Ovary (tissue), 9 donors: Measurements from ENCODE around the gene DNER. TPM values are rescaled to one million over a fixed set of nuclear protein-coding genes. Genes with fewer than 3 reads are reported as not detected.

Experiments used
- DNase-seq, 5 donors: peaks; one replicate each; pipeline ENCODE4 v3.0.0-alpha.2; 2019 to 2020
- H3K27ac ChIP-seq, 2 donors: fragments of 200-600 bp; one replicate each; pipeline versions ENCODE4 v1.5.1 to v1.8.0; 2019 to 2022
- H3K27me3 ChIP-seq: fragments of 200-600 bp; one replicate; pipeline ENCODE4 v1.8.0; 2022
- H3K36me3 ChIP-seq: fragments of 200-600 bp; sonication (generic); one replicate; pipeline ENCODE4 v1.5.1; 2019
- H3K4me1 ChIP-seq: one replicate; pipeline ENCODE4 v1.8.1; 2013; ENCODE audit warnings: mild to moderate bottlenecking, moderate library complexity; ENCODE audit not compliant: insufficient read depth
- H3K4me3 ChIP-seq: fragments of 200-600 bp; sonication (generic); one replicate; pipeline ENCODE4 v1.5.1; 2017
- H3K9me3 ChIP-seq, 2 donors: fragments of 200-600 bp in 1 of 2; sonication (generic) in 1 of 2; one replicate each; pipeline versions ENCODE4 v1.5.1 to v1.8.1; 2013 to 2019; ENCODE audit warnings: mild to moderate bottlenecking in 1 of 2, moderate library complexity in 1 of 2
- EP300 ChIP-seq: sonication (generic); formaldehyde crosslinking; IDR thresholded peaks from one replicate; pipeline ENCODE4 v1.6.1; 2017; ENCODE audit warnings: antibody characterized with exemption
- POLR2A ChIP-seq: fragments of 450-650 bp; IDR thresholded peaks from one replicate; pipeline ENCODE4 v1.6.1; 2017; ENCODE audit warnings: antibody characterized with exemption, mild to moderate bottlenecking, moderate library complexity
- WGBS, 3 donors: extraction: QIAGEN DNeasy Blood & Tissue Kit in 1 of 3; methylation state at CpG; one replicate each; pipeline versions ENCODE4 v1.1.5 to v1.1.7; 2013 to 2017; 5-methylcytosine and 5-hydroxymethylcytosine counted together
- intact Hi-C, 4 donors: fragments of 100-400 bp; cut with DNase I; formaldehyde crosslinking; loops; one replicate each; pipeline versions ENCODE4 v1.11.0 to v1.15.1; 2022 to 2023
- polyA plus RNA-seq, 2 donors: library from polyadenylated mRNA; stranded (reverse); fragments of 200-250 nt in 1 of 2; fragments of 350-450 nt in 1 of 2; fragmentation: Illumina TruSeq in 1 of 2; extraction: RNeasy Lipid Tissue Mini Kit (QIAGEN cat#74804) in 1 of 2; gene quantifications; one replicate each; pipeline ENCODE4 v1.2.3, GENCODE V29; 2013 to 2014
- small RNA-seq: library from RNA; depleted of rRNA; stranded (forward); fragments of <200 nt; gene quantifications from one replicate; pipeline ENCODE3, GENCODE V24; 2016
- total RNA-seq, 7 donors: library from RNA; depleted of rRNA in 2 of 7; stranded (reverse); fragments of >200 nt in 2 of 7; fragmentation: NEBNext Ultra II Directional in 3 of 7; extraction: Animal tissue kit (Norgen Biotek cat#: 25700) in 3 of 7; gene quantifications; one replicate each; pipeline versions ENCODE4 v1.1.0 to v1.2.4, GENCODE V29; 2016 to 2023
- TF ChIP-seq, protein P1 (sequence below), 3 donors: fragments of 450-650 bp in 2 of 3; fragments of 200-600 bp in 1 of 3; IDR thresholded peaks; one replicate each; pipeline versions ENCODE4 v1.5.1 to v1.8.0; 2016 to 2022; ENCODE audit warnings: antibody characterized with exemption in 3 of 3, mild to moderate bottlenecking in 1 of 3
- donor health status: DM: no; HTN: no; CAD: no; lungs with moderate emphysema.
- donor health status: DM: no; HTN: no; CAD: no.
- donor health status: Bipolar disorder and iron deficiency.
- donor health status: DM: yes; HTN: yes; CAD: no.
- donor health status: DM: no; HTN: no; CAD: no.
- donor health status: DM: yes; HTN: yes; CAD: no.

The DNER gene
- total and polyA plus RNA-seq, 9 donors, result 0.17 to 2.7 (median 1.2) TPM; not detected in 1

DNA sequence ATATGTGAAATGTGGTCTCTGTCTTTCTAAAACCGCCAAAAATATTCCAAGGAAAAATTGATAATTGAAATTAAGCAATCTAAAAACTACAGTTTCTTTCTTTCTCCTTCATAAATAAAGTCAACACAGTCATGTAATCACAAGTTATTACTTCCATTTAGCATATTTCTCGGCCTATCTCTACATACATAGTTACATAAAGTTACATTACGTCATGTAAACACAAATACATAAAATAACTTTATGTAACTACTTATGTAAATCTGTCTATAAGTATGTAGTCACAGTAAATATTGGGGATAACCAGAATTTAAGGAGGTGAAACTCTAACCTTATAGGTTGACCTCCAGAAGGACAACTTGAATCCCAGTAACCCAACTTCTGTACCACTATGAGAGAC lies 394.8 kb downstream of the DNER start:
- Histone ChIP-seq H3K9me3 (no peaks in the 10 kb centered on the region), H3K27ac (no peak overlapping the region), H3K36me3 (no peaks in the 10 kb centered on the region), H3K4me1 (no peaks in the 10 kb centered on the region), H3K4me3 (no peak overlapping the region), H3K27me3 (no peaks in the 10 kb centered on the region)
- intact Hi-C loops, result no loop called here
- DNase-seq, result no peak
- WGBS, 3 donors, result 86 to 95% (median 93%) methylated on average over 3 of the region's 3 CpGs
- TF ChIP-seq POLR2A (no peak), EP300 (no peak)
- TF ChIP-seq, protein P1, sequence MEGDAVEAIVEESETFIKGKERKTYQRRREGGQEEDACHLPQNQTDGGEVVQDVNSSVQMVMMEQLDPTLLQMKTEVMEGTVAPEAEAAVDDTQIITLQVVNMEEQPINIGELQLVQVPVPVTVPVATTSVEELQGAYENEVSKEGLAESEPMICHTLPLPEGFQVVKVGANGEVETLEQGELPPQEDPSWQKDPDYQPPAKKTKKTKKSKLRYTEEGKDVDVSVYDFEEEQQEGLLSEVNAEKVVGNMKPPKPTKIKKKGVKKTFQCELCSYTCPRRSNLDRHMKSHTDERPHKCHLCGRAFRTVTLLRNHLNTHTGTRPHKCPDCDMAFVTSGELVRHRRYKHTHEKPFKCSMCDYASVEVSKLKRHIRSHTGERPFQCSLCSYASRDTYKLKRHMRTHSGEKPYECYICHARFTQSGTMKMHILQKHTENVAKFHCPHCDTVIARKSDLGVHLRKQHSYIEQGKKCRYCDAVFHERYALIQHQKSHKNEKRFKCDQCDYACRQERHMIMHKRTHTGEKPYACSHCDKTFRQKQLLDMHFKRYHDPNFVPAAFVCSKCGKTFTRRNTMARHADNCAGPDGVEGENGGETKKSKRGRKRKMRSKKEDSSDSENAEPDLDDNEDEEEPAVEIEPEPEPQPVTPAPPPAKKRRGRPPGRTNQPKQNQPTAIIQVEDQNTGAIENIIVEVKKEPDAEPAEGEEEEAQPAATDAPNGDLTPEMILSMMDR (IDR thresholded peaks at IDR 0.05), result no peak

GRCh38 chr2:229314117-229314516 lies 400.2 kb downstream of the DNER start:
- 87 to 89% (median 87%) methylated on average over 5 of the region's 5 CpGs for WGBS, 3 donors
- intact Hi-C loops, result no loop called here
- no peaks in the 10 kb centered on the region for H3K4me1 ChIP-seq
- no peak overlapping the region for H3K4me3 ChIP-seq
- TF ChIP-seq EP300 (no peak), POLR2A (no peak)
- TF ChIP-seq, protein P1 (IDR thresholded peaks at IDR 0.05), result no peak
- H3K36me3 ChIP-seq, result no peaks in the 10 kb centered on the region
- H3K27ac ChIP-seq, result no peak overlapping the region
- H3K9me3 ChIP-seq, result no peaks in the 10 kb centered on the region
- DNase-seq, result no peak
- no peaks in the 10 kb centered on the region for H3K27me3 ChIP-seq

DNA sequence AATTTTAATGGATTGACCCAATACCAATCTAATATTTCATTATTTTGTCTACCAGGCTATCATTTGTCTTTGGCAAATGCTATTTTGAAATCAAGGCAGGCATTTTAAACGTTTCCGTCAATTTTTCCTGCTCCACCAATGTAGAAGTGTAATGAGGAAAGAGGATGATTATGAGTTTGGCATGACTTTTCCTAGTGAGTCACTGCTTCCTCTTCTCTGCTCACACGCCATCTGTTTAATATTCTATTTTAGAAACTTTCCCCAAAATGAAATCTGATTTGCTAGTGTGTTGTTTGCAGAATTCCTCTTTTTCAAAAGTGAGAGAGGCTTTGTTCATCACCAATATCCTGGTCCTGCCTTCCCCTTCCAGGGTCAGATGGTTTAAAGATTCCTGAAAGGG lies 400.8 kb downstream of the DNER start:
- Histone ChIP-seq H3K27ac (no peak overlapping the region), H3K36me3 (no peaks in the 10 kb centered on the region), H3K27me3 (no peaks in the 10 kb centered on the region), H3K9me3 (no peaks in the 10 kb centered on the region), H3K4me3 (no peak overlapping the region), H3K4me1 (no peaks in the 10 kb centered on the region)
- DNase-seq, result no peak
- intact Hi-C loops, result no loop called here
- TF ChIP-seq EP300 (no peak), POLR2A (no peak)
- TF ChIP-seq, protein P1 (IDR thresholded peaks at IDR 0.05), result no peak
- WGBS, 3 donors, result 49 to 61% (median 51%) methylated on average over 3 of the region's 3 CpGs

Small RNAs within 50 kb of the gene (small RNA-seq; reads per million reads assigned to genes)
- not detected for gene RNU7-9P

Other genes with a start within 250 kb of the DNER start
- gene TRIP12, start 207.5 kb upstream of the DNER start, total RNA-seq, result 100 to 1,000 TPM; 134 to 221 (median 202) TPM
- 100 to 1,000 TPM in 1 of 2 donors, 10 to 100 TPM in 1; 30.4 to 103 TPM for gene TRIP12, start 207.5 kb upstream of the DNER start, polyA plus RNA-seq
- gene FBXO36, start 207.9 kb upstream of the DNER start, total RNA-seq, result 1 to 10 TPM; 1.5 to 8.4 (median 4.4) TPM
- gene FBXO36, start 207.9 kb upstream of the DNER start, polyA plus RNA-seq, result 1 to 10 TPM; 2.9 to 3.3 TPM